Measurements from ENCODE around the gene CDK1. TPM values are rescaled to one million over a fixed set of nuclear protein-coding genes. Genes with fewer than 3 reads are reported as not detected.
"Not testable (repeated sequence)": the region's sequence is repeated elsewhere in the genome, so short reads cannot be mapped to it uniquely, and the experiment has no call there.

Gene CDK1
- total RNA-seq, 1 donor, result 5.8 TPM

GRCh38 chr10:60834401-60834800 is 56.1 kb downstream of the CDK1 start:
- Histone ChIP-seq H3K27me3 (ENCODE audit: insufficient read depth, low read length) (no peaks in the 10 kb centered on the region), H3K36me3 (ENCODE audit: insufficient read depth, low read length) (no peaks in the 10 kb centered on the region), H3K27ac (ENCODE audit: low read depth, low read length) (no peak overlapping the region), H2AFZ (ENCODE audit: low read length) (no peak overlapping the region), H3K4me3 (ENCODE audit: insufficient read depth, low read length) (no peak overlapping the region), H3K4me1 (ENCODE audit: insufficient read depth, low read length) (no peaks in the 10 kb centered on the region), H4K20me1 (ENCODE audit: insufficient read depth, low read length) (no peaks in the 10 kb centered on the region), H3K4me2 (ENCODE audit: insufficient read depth, low read length) (no peak overlapping the region), H3K79me2 (ENCODE audit: insufficient read depth, low read length) (no peaks in the 10 kb centered on the region), H3K9me3 (ENCODE audit: low read depth, low read length) (no peaks in the 10 kb centered on the region)
- TF ChIP-seq CTCF (IDR thresholded peaks at IDR 0.05; ENCODE audit: extremely low read depth, low read depth, low read length), result no peak
- DNase-seq (ENCODE audit: insufficient read length, low spot score, missing footprints), result no peak

GRCh38 chr10:60835049-60835448 is 56.8 kb downstream of the CDK1 start:
- Histone ChIP-seq H3K36me3 (ENCODE audit: insufficient read depth, low read length) (no peaks in the 10 kb centered on the region), H3K4me2 (ENCODE audit: insufficient read depth, low read length) (no peak overlapping the region), H3K4me3 (ENCODE audit: insufficient read depth, low read length) (no peak overlapping the region), H3K9me3 (ENCODE audit: low read depth, low read length) (no peaks in the 10 kb centered on the region), H2AFZ (ENCODE audit: low read length) (no peak overlapping the region), H3K27ac (ENCODE audit: low read depth, low read length) (no peak overlapping the region), H3K79me2 (ENCODE audit: insufficient read depth, low read length) (no peaks in the 10 kb centered on the region), H4K20me1 (ENCODE audit: insufficient read depth, low read length) (no peaks in the 10 kb centered on the region), H3K4me1 (ENCODE audit: insufficient read depth, low read length) (no peaks in the 10 kb centered on the region), H3K27me3 (ENCODE audit: insufficient read depth, low read length) (no peaks in the 10 kb centered on the region)
- no peak for DNase-seq (ENCODE audit: insufficient read length, low spot score, missing footprints)
- no peak for TF ChIP-seq CTCF (IDR thresholded peaks at IDR 0.05; ENCODE audit: extremely low read depth, low read depth, low read length)

- H3K27me3 ChIP-seq (ENCODE audit: insufficient read depth, low read length); H3K4me1 ChIP-seq (ENCODE audit: insufficient read depth, low read length); H3K79me2 ChIP-seq (ENCODE audit: insufficient read depth, low read length); H3K4me3 ChIP-seq (ENCODE audit: insufficient read depth, low read length); H3K27ac ChIP-seq (ENCODE audit: low read depth, low read length); DNase-seq (ENCODE audit: insufficient read length, low spot score, missing footprints); H3K36me3 ChIP-seq (ENCODE audit: insufficient read depth, low read length); H2AFZ ChIP-seq (ENCODE audit: low read length); H3K9me3 ChIP-seq (ENCODE audit: low read depth, low read length); H3K4me2 ChIP-seq (ENCODE audit: insufficient read depth, low read length); H4K20me1 ChIP-seq (ENCODE audit: insufficient read depth, low read length): not testable (repeated sequence)
These were observed 62.9 kb downstream of the CDK1 start for GRCh38 chr10:60841227-60841626.

GRCh38 chr10:60842694-60843093 is 64.4 kb downstream of the CDK1 start:
- TF ChIP-seq CTCF (IDR thresholded peaks at IDR 0.05; ENCODE audit: extremely low read depth, low read depth, low read length), result no peak
- Histone ChIP-seq H3K36me3 (ENCODE audit: insufficient read depth, low read length) (no peaks in the 10 kb centered on the region), H3K4me1 (ENCODE audit: insufficient read depth, low read length) (peaks cover 6% of the 10 kb centered on the region), H2AFZ (ENCODE audit: low read length) (no peak overlapping the region), H3K27me3 (ENCODE audit: insufficient read depth, low read length) (no peaks in the 10 kb centered on the region), H3K4me2 (ENCODE audit: insufficient read depth, low read length) (no peak overlapping the region), H3K9me3 (ENCODE audit: low read depth, low read length) (no peaks in the 10 kb centered on the region), H3K27ac (ENCODE audit: low read depth, low read length) (no peak overlapping the region), H3K79me2 (ENCODE audit: insufficient read depth, low read length) (no peaks in the 10 kb centered on the region), H4K20me1 (ENCODE audit: insufficient read depth, low read length) (no peaks in the 10 kb centered on the region), H3K4me3 (ENCODE audit: insufficient read depth, low read length) (no peak overlapping the region)
- DNase-seq (ENCODE audit: insufficient read length, low spot score, missing footprints), result no peak

Other genes starting within 250 kb of the CDK1 start
- 32.9 and 38.0 TPM in 2 replicates for gene RHOBTB1, start 165.7 kb downstream of the CDK1 start, total RNA-seq

All from osteoblast (primary cell).